ENCODE results near the gene CCR5.

Gene CCR5

GRCh38 chr3:46349484-46350261 lies 21.1 kb upstream of the CCR5 start:
- Histone ChIP-seq H3K27ac (ENCODE audit: low read depth, low read length) (no peak overlapping the region), H3K4me1 (ENCODE audit: control insufficient read depth, low read depth, low read length) (peaks cover 5% of the 10 kb centered on the region), H3K79me1 (ENCODE audit: low read length) (no peaks in the 10 kb centered on the region), H3K4me3 (ENCODE audit: low read length) (no peak overlapping the region), H2AK5ac (ENCODE audit: low read length) (no peak overlapping the region), H4K5ac (ENCODE audit: low read length) (no peak overlapping the region), H2BK15ac (replicated peaks; ENCODE audit: low read depth) (no peak overlapping the region), H3K27me3 (ENCODE audit: insufficient read depth, low read length, poor library complexity) (no peaks in the 10 kb centered on the region), H2BK120ac (ENCODE audit: low read depth, low read length) (no peak overlapping the region), H3K79me2 (ENCODE audit: control insufficient read depth, insufficient read depth, low read length) (no peaks in the 10 kb centered on the region), H3K23ac (ENCODE audit: low read length) (no peak overlapping the region), H4K8ac (ENCODE audit: low read depth, low read length) (no peak overlapping the region), H3K4ac (ENCODE audit: low read depth, low read length) (no peak overlapping the region), H2BK5ac (ENCODE audit: low read length) (no peak overlapping the region), H3K36me3 (ENCODE audit: control insufficient read depth, insufficient read depth, low read length) (no peaks in the 10 kb centered on the region), H3K18ac (ENCODE audit: low read length) (no peak overlapping the region), H3K56ac (ENCODE audit: low read length) (no peak overlapping the region), H3K4me2 (ENCODE audit: low read length) (no peak overlapping the region), H3K9ac (ENCODE audit: low read length) (no peak overlapping the region)
- no peak for DNase-seq
- no CpG with 5 or more reads among the region's 2 CpGs for WGBS (ENCODE audit: extremely low coverage, insufficient coverage, low lambda C conversion rate)

- Histone ChIP-seq H4K8ac (ENCODE audit: low read depth, low read length) (no peak overlapping the region), H3K4me2 (ENCODE audit: low read length) (no peak overlapping the region), H3K56ac (ENCODE audit: low read length) (no peak overlapping the region), H3K23ac (ENCODE audit: low read length) (no peak overlapping the region), H2BK120ac (ENCODE audit: low read depth, low read length) (no peak overlapping the region), H2BK15ac (replicated peaks; ENCODE audit: low read depth) (no peak overlapping the region), H3K79me2 (ENCODE audit: control insufficient read depth, insufficient read depth, low read length) (no peaks in the 10 kb centered on the region), H4K5ac (ENCODE audit: low read length) (no peak overlapping the region), H3K79me1 (ENCODE audit: low read length) (no peaks in the 10 kb centered on the region), H3K18ac (ENCODE audit: low read length) (no peak overlapping the region), H3K36me3 (ENCODE audit: control insufficient read depth, insufficient read depth, low read length) (no peaks in the 10 kb centered on the region), H2BK5ac (ENCODE audit: low read length) (no peak overlapping the region), H3K27me3 (ENCODE audit: insufficient read depth, low read length, poor library complexity) (no peaks in the 10 kb centered on the region), H2AK5ac (ENCODE audit: low read length) (no peak overlapping the region), H3K4me1 (ENCODE audit: control insufficient read depth, low read depth, low read length) (peaks cover 5% of the 10 kb centered on the region), H3K4me3 (ENCODE audit: low read length) (no peak overlapping the region), H3K27ac (ENCODE audit: low read depth, low read length) (no peak overlapping the region), H3K4ac (ENCODE audit: low read depth, low read length) (no peak overlapping the region), H3K9ac (ENCODE audit: low read length) (no peak overlapping the region)
- no peak for DNase-seq
- no CpG with 5 or more reads among the region's 1 CpG for WGBS (ENCODE audit: extremely low coverage, insufficient coverage, low lambda C conversion rate)
These were observed 20.5 kb upstream of the CCR5 start for GRCh38 chr3:46350262-46350565.

- H2BK5ac ChIP-seq (ENCODE audit: low read length) = no peak overlapping the region
- no peak overlapping the region for H4K5ac ChIP-seq (ENCODE audit: low read length)
- no peak overlapping the region for H3K23ac ChIP-seq (ENCODE audit: low read length)
- no peak overlapping the region for H3K9ac ChIP-seq (ENCODE audit: low read length)
- H2BK120ac ChIP-seq (ENCODE audit: low read depth, low read length) = no peak overlapping the region
- H3K79me2 ChIP-seq (ENCODE audit: control insufficient read depth, insufficient read depth, low read length) = no peaks in the 10 kb centered on the region
- no peak overlapping the region for H3K4ac ChIP-seq (ENCODE audit: low read depth, low read length)
- no peak overlapping the region for H3K4me3 ChIP-seq (ENCODE audit: low read length)
- no peaks in the 10 kb centered on the region for H3K79me1 ChIP-seq (ENCODE audit: low read length)
- H3K27me3 ChIP-seq (ENCODE audit: insufficient read depth, low read length, poor library complexity) = no peaks in the 10 kb centered on the region
- no peak overlapping the region for H3K4me2 ChIP-seq (ENCODE audit: low read length)
- no peak overlapping the region for H3K56ac ChIP-seq (ENCODE audit: low read length)
- no peak overlapping the region for H3K27ac ChIP-seq (ENCODE audit: low read depth, low read length)
- H3K4me1 ChIP-seq (ENCODE audit: control insufficient read depth, low read depth, low read length) = peaks cover 8% of the 10 kb centered on the region
- DNase-seq = no peak
- WGBS (ENCODE audit: extremely low coverage, insufficient coverage, low lambda C conversion rate) = no CpG with 5 or more reads among the region's 3 CpGs
- no peak overlapping the region for H2AK5ac ChIP-seq (ENCODE audit: low read length)
- no peak overlapping the region for H3K18ac ChIP-seq (ENCODE audit: low read length)
- no peak overlapping the region for H2BK15ac ChIP-seq (replicated peaks; ENCODE audit: low read depth)
- H3K36me3 ChIP-seq (ENCODE audit: control insufficient read depth, insufficient read depth, low read length) = no peaks in the 10 kb centered on the region
- H4K8ac ChIP-seq (ENCODE audit: low read depth, low read length) = no peak overlapping the region
These were observed 19.1 kb upstream of the CCR5 start for GRCh38 chr3:46351646-46352045.

- Histone ChIP-seq H2BK5ac (ENCODE audit: low read length) (no peak overlapping the region), H3K18ac (ENCODE audit: low read length) (no peak overlapping the region), H3K56ac (ENCODE audit: low read length) (no peak overlapping the region), H3K4me3 (ENCODE audit: low read length) (no peak overlapping the region), H2BK120ac (ENCODE audit: low read depth, low read length) (no peak overlapping the region), H3K4me2 (ENCODE audit: low read length) (no peak overlapping the region), H3K36me3 (ENCODE audit: control insufficient read depth, insufficient read depth, low read length) (no peaks in the 10 kb centered on the region), H2BK15ac (replicated peaks; ENCODE audit: low read depth) (no peak overlapping the region), H3K27ac (ENCODE audit: low read depth, low read length) (no peak overlapping the region), H3K23ac (ENCODE audit: low read length) (no peak overlapping the region), H3K79me1 (ENCODE audit: low read length) (no peaks in the 10 kb centered on the region), H3K9ac (ENCODE audit: low read length) (no peak overlapping the region), H3K4ac (ENCODE audit: low read depth, low read length) (no peak overlapping the region), H3K27me3 (ENCODE audit: insufficient read depth, low read length, poor library complexity) (no peaks in the 10 kb centered on the region), H2AK5ac (ENCODE audit: low read length) (no peak overlapping the region), H3K79me2 (ENCODE audit: control insufficient read depth, insufficient read depth, low read length) (no peaks in the 10 kb centered on the region), H3K4me1 (ENCODE audit: control insufficient read depth, low read depth, low read length) (peaks cover 8% of the 10 kb centered on the region), H4K5ac (ENCODE audit: low read length) (no peak overlapping the region), H4K8ac (ENCODE audit: low read depth, low read length) (no peak overlapping the region)
- no peak for DNase-seq
- WGBS (ENCODE audit: extremely low coverage, insufficient coverage, low lambda C conversion rate) = no CpG with 5 or more reads among the region's 4 CpGs
These were observed 17.7 kb upstream of the CCR5 start for GRCh38 chr3:46353090-46353489.

GRCh38 chr3:46353647-46354410 lies 16.9 kb upstream of the CCR5 start, which contains the start of gene CCR2:
TSS of gene CCR2 (plus strand) at chr3:46354111. CDS start at chr3:46357528, 3,417 bp downstream.
- no peak within 1 kb of the TSS for H2BK120ac ChIP-seq (ENCODE audit: low read depth, low read length)
- H3K79me1 ChIP-seq (ENCODE audit: low read length) = no peaks in the 10 kb centered on the region
- no peak within 1 kb of the TSS for H3K4me2 ChIP-seq (ENCODE audit: low read length)
- H3K4me1 ChIP-seq (ENCODE audit: control insufficient read depth, low read depth, low read length) = peaks cover 8% of the 10 kb centered on the region
- no peak within 1 kb of the TSS for H2BK5ac ChIP-seq (ENCODE audit: low read length)
- no peak within 1 kb of the TSS for H3K23ac ChIP-seq (ENCODE audit: low read length)
- no peaks in the 10 kb centered on the region for H3K27me3 ChIP-seq (ENCODE audit: insufficient read depth, low read length, poor library complexity)
- no peak within 1 kb of the TSS for H2AK5ac ChIP-seq (ENCODE audit: low read length)
- no peak within 1 kb of the TSS for H3K4me3 ChIP-seq (ENCODE audit: low read length)
- no peak within 1 kb of the TSS for H2BK15ac ChIP-seq (replicated peaks; ENCODE audit: low read depth)
- no peak within 1 kb of the TSS for H3K18ac ChIP-seq (ENCODE audit: low read length)
- no peak within 1 kb of the TSS for H4K8ac ChIP-seq (ENCODE audit: low read depth, low read length)
- no peak for DNase-seq
- no peak within 1 kb of the TSS for H3K9ac ChIP-seq (ENCODE audit: low read length)
- no peak within 1 kb of the TSS for H3K4ac ChIP-seq (ENCODE audit: low read depth, low read length)
- H3K27ac ChIP-seq (ENCODE audit: low read depth, low read length) = no peak within 1 kb of the TSS
- WGBS (ENCODE audit: extremely low coverage, insufficient coverage, low lambda C conversion rate) = 100% methylated on average over 1 of the region's 7 CpGs
- no peaks in the 10 kb centered on the region for H3K79me2 ChIP-seq (ENCODE audit: control insufficient read depth, insufficient read depth, low read length)
- no peak within 1 kb of the TSS for H3K56ac ChIP-seq (ENCODE audit: low read length)
- no peaks in the 10 kb centered on the region for H3K36me3 ChIP-seq (ENCODE audit: control insufficient read depth, insufficient read depth, low read length)
- no peak within 1 kb of the TSS for H4K5ac ChIP-seq (ENCODE audit: low read length)
